IMR-90 (cell line): ENCODE results near the gene NEDD4L. TPM values are rescaled to one million over a fixed set of nuclear protein-coding genes. Genes with fewer than 3 reads are reported as not detected.
A peak's percentile ranks its signal among the peaks of the same experiment; 100 is the strongest.

Experiments
- ATAC-seq: fragments of 200-7000 bp; cut with Tn5 transposase; 2 replicates; pipeline ENCODE4 v1.9.1; 2020; ENCODE audit warnings: low read depth, mild to moderate bottlenecking, moderate library complexity
- BruUV-seq: library from RNA; stranded (reverse); fragments of 400-500 nt; replicated peaks from 2 replicates; lab custom pipeline; 2021; lab: Mats Ljungman, UMichigan
- CTCF ChIA-PET: fragments of 300-600 bp; formaldehyde crosslinking; extraction: SDS; loops from one replicate; lab custom pipeline; 2021; ENCODE audit warnings: antibody characterized with exemption; lab: Yijun Ruan, JAX
- POLR2A ChIA-PET: fragments of 300-600 bp; sonication (Branson Sonifier 250); formaldehyde crosslinking; loops from one replicate; lab custom pipeline; 2022; ENCODE audit warnings: antibody characterized with exemption; ENCODE audit not compliant: unreplicated experiment; lab: Charles Lee
- DNase-seq: peaks from one replicate; pipeline ENCODE4 v3.0.0; 2013
- H2AFZ ChIP-seq: replicated peaks from 2 replicates; pipeline ENCODE3; 2013; ENCODE audit warnings: low read length, mild to moderate bottlenecking; ENCODE audit not compliant: poor library complexity
- H2AK5ac ChIP-seq: 2 replicates; pipeline ENCODE4 v1.6.1; 2013; ENCODE audit warnings: low read depth, low read length, inconsistent platforms
- H2AK9ac ChIP-seq: replicated peaks from 2 replicates; pipeline ENCODE3; 2013; ENCODE audit warnings: mild to moderate bottlenecking, low read depth, low read length, moderate library complexity; ENCODE audit not compliant: poor library complexity
- H2BK120ac ChIP-seq: 2 replicates; pipeline ENCODE4 v1.6.1; 2013; ENCODE audit warnings: low read depth, low read length, inconsistent platforms
- H2BK15ac ChIP-seq: 3 replicates; pipeline ENCODE4 v1.6.1; 2013; ENCODE audit warnings: low read depth, low read length, inconsistent platforms
- H2BK20ac ChIP-seq: 2 replicates; pipeline ENCODE4 v1.6.1; 2013; ENCODE audit warnings: low read depth, mild to moderate bottlenecking, inconsistent platforms, low read length, moderate library complexity
- H2BK5ac ChIP-seq: 2 replicates; pipeline ENCODE4 v1.6.1; 2013; ENCODE audit warnings: mild to moderate bottlenecking, low read depth, low read length, inconsistent platforms; ENCODE audit not compliant: poor library complexity, severe bottlenecking
- H3K14ac ChIP-seq: replicated peaks from 2 replicates; pipeline ENCODE4 v1.6.1; 2013; ENCODE audit warnings: low read depth, low read length, inconsistent platforms
- H3K18ac ChIP-seq: 2 replicates; pipeline ENCODE4 v1.6.1; 2013; ENCODE audit warnings: low read depth, low read length, control low read depth
- H3K23ac ChIP-seq: 2 replicates; pipeline ENCODE4 v1.6.1; 2013; ENCODE audit warnings: low read depth, low read length, inconsistent platforms
- H3K27ac ChIP-seq: 2 replicates; pipeline ENCODE4 v1.5.1; 2013; ENCODE audit warnings: mild to moderate bottlenecking, control low read depth, low read length; ENCODE audit not compliant: insufficient read depth
- H3K27me3 ChIP-seq: 2 replicates; pipeline ENCODE4 v1.6.1; 2013; ENCODE audit warnings: low read length; ENCODE audit not compliant: control insufficient read depth, insufficient read depth
- H3K36me3 ChIP-seq: 2 replicates; pipeline ENCODE4 v1.6.1; 2013; ENCODE audit warnings: low read length, mixed read lengths; ENCODE audit not compliant: control insufficient read depth, insufficient read depth
- H3K4ac ChIP-seq: 2 replicates; pipeline ENCODE4 v1.6.1; 2013; ENCODE audit warnings: low read depth, low read length, inconsistent platforms
- H3K4me1 ChIP-seq: 2 replicates; pipeline ENCODE4 v1.6.1; 2013; ENCODE audit warnings: low read length, mixed read lengths; ENCODE audit not compliant: control insufficient read depth, insufficient read depth
- H3K4me2 ChIP-seq: 2 replicates; pipeline ENCODE4 v1.6.1; 2013; ENCODE audit warnings: low read depth, mild to moderate bottlenecking, control low read depth, low read length, moderate library complexity
- H3K4me3 ChIP-seq: 2 replicates; pipeline ENCODE4 v1.5.1; 2013; ENCODE audit warnings: low read depth, mild to moderate bottlenecking, control low read depth, low read length, moderate library complexity; ENCODE audit not compliant: insufficient read depth
- H3K56ac ChIP-seq: 2 replicates; pipeline ENCODE4 v1.6.1; 2013; ENCODE audit warnings: low read length, inconsistent platforms; ENCODE audit not compliant: insufficient read depth; ENCODE audit errors: extremely low read depth
- H3K79me1 ChIP-seq, 2 experiments: 2 replicates each; pipeline ENCODE4 v1.6.1; 2013; ENCODE audit warnings: low read length in 2 of 2, inconsistent platforms in 1 of 2, low read depth in 1 of 2
- H3K9ac ChIP-seq: 2 replicates; pipeline ENCODE4 v1.6.1; 2013; ENCODE audit warnings: low read depth, low read length, control low read depth
- H3K9me1 ChIP-seq: 2 replicates; pipeline ENCODE4 v1.6.1; 2013; ENCODE audit warnings: low read length, inconsistent platforms; ENCODE audit not compliant: insufficient read depth
- H3K9me3 ChIP-seq: 2 replicates; pipeline ENCODE4 v1.6.1; 2013; ENCODE audit warnings: low read length; ENCODE audit not compliant: control insufficient read depth, insufficient read depth
- H4K20me1 ChIP-seq: 2 replicates; pipeline ENCODE4 v1.6.1; 2013; ENCODE audit warnings: low read length, inconsistent platforms; ENCODE audit not compliant: insufficient read depth
- H4K5ac ChIP-seq: 2 replicates; pipeline ENCODE4 v1.6.1; 2013; ENCODE audit warnings: mild to moderate bottlenecking, low read depth, low read length, control low read depth
- H4K8ac ChIP-seq, 2 experiments: 2 replicates each; pipeline ENCODE4 v1.6.1; 2013; ENCODE audit warnings: low read depth in 2 of 2, low read length in 2 of 2, control low read depth in 1 of 2, inconsistent platforms in 1 of 2
- H4K91ac ChIP-seq: 2 replicates; pipeline ENCODE4 v1.6.1; 2013; ENCODE audit warnings: low read depth, low read length, inconsistent platforms; ENCODE audit not compliant: insufficient read depth
- FOS ChIP-seq: fragments of 150-350 bp; IDR thresholded peaks from 2 replicates; pipeline ENCODE4 v1.6.1; 2016; ENCODE audit warnings: low read depth, low read length
- MAZ ChIP-seq: IDR thresholded peaks from 2 replicates; pipeline ENCODE4 v1.6.1; 2012; ENCODE audit warnings: low read depth, mild to moderate bottlenecking, low read length, improper control_type of control experiment, moderate library complexity, borderline replicate concordance
- MXI1 ChIP-seq: IDR thresholded peaks from 2 replicates; pipeline ENCODE4 v1.6.1; 2012; ENCODE audit warnings: low read depth, mild to moderate bottlenecking, low read length, moderate library complexity, borderline replicate concordance
- NFE2L2 ChIP-seq: fragments of 150-350 bp; IDR thresholded peaks from 2 replicates; pipeline ENCODE4 v1.6.1; 2016; ENCODE audit warnings: low read depth, mild to moderate bottlenecking, low read length
- RAD21 ChIP-seq: IDR thresholded peaks from 2 replicates; pipeline ENCODE4 v1.6.1; 2012; ENCODE audit warnings: low read length, improper control_type of control experiment
- RFX5 ChIP-seq: IDR thresholded peaks from 2 replicates; pipeline ENCODE4 v1.8.0; 2012; ENCODE audit warnings: low read depth, mild to moderate bottlenecking, low read length, moderate library complexity
- WGBS, 2 experiments: methylation state at CpG; one replicate each; pipeline versions ENCODE4 v1.1.5 to v1.1.7; 2013; ENCODE audit warnings: missing lambda C conversion rate in 2 of 2; ENCODE audit not compliant: insufficient read length in 1 of 2; ENCODE audit errors: extremely low coverage in 2 of 2; 5-methylcytosine and 5-hydroxymethylcytosine counted together
- dilution Hi-C: fragments of 300-500 bp; cut with HindIII; formaldehyde crosslinking; loops from one replicate; pipeline ENCODE4 v1.14.3; 2018; ENCODE audit warnings: low sequenced_read_pairs; ENCODE audit not compliant: unreplicated experiment
- in situ Hi-C: fragments of 300-500 bp; cut with MboI; formaldehyde crosslinking; loops from 3 replicates; pipeline ENCODE4 v1.14.3; 2019; ENCODE audit warnings: low sequenced_read_pairs, inconsistent platforms, mixed read lengths
- intact Hi-C: fragments of 100-400 bp; cut with micrococcal nuclease; formaldehyde crosslinking; loops from 2 replicates; pipeline ENCODE4 v1.10.0; 2022
- polyA plus RNA-seq, 3 experiments: library from polyadenylated mRNA; depleted of rRNA; stranded (reverse); fragments of >200 nt; gene quantifications; 2 replicates each; pipeline ENCODE4 v1.2.3, GENCODE V29; 2012; ENCODE audit warnings: low replicate concordance in 1 of 3
- total RNA-seq: library from RNA; depleted of rRNA; stranded (reverse); fragments of >200 nt; gene quantifications from 2 replicates; pipeline ENCODE4 v1.2.3, GENCODE V29; 2012
- TF ChIP-seq, protein P1 (sequence below): fragments of 150-350 bp; IDR thresholded peaks from 2 replicates; pipeline ENCODE4 v1.6.1; 2016; ENCODE audit warnings: low read depth, mild to moderate bottlenecking, low read length, moderate library complexity, borderline replicate concordance
- TF ChIP-seq, protein P2 (sequence below): conservative IDR thresholded peaks from 2 replicates; pipeline ENCODE4 v1.5.1; 2012; ENCODE audit warnings: mild to moderate bottlenecking, low read depth, low read length, improper control_type of control experiment
- TF ChIP-seq, protein P3 (sequence below): fragments of 150-350 bp; IDR thresholded peaks from 2 replicates; pipeline ENCODE4 v1.6.1; 2017; ENCODE audit warnings: mild to moderate bottlenecking, antibody characterized with exemption, low read length, low read depth

The NEDD4L gene
- total and polyA plus RNA-seq, 2 of the 4 experiments (the other 2 are of a cell fraction) = 10.0 to 10.9 TPM

- TF ChIP-seq, protein P1, sequence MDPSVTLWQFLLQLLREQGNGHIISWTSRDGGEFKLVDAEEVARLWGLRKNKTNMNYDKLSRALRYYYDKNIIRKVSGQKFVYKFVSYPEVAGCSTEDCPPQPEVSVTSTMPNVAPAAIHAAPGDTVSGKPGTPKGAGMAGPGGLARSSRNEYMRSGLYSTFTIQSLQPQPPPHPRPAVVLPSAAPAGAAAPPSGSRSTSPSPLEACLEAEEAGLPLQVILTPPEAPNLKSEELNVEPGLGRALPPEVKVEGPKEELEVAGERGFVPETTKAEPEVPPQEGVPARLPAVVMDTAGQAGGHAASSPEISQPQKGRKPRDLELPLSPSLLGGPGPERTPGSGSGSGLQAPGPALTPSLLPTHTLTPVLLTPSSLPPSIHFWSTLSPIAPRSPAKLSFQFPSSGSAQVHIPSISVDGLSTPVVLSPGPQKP = no peak
- no peak for TF ChIP-seq MXI1
Observed at GRCh38 chr18:58438161-58438957, 394.3 kb downstream of the NEDD4L start (continued).

GRCh38 chr18:58438958-58439300, 394.9 kb downstream of the NEDD4L start:
- Histone ChIP-seq H2BK15ac (no peak overlapping the region), H3K14ac (peak overlapping the region; percentile 44), H3K79me1 (no peaks in the 10 kb centered on the region), H3K4ac (no peak overlapping the region; the same call in 1 of the 2 replicates), H2AK9ac (no peak overlapping the region), H3K27me3 (peaks cover 5% of the 10 kb centered on the region; the same call in 1 of the 2 replicates), H3K9ac (peak overlapping the region; percentile 19; the same call in 1 of the 2 replicates), H3K4me1 (peaks cover 5% of the 10 kb centered on the region), H4K8ac (peak overlapping the region; percentile 15 to 84; a peak in 2 of 4 replicates), H3K9me3 (no peaks in the 10 kb centered on the region), H4K91ac (no peak overlapping the region), H2BK5ac (no peak overlapping the region), H2BK120ac (peak overlapping the region; percentile 53; the same call in 1 of the 2 replicates), H3K36me3 (no peaks in the 10 kb centered on the region), H3K4me2 (peak overlapping the region; percentile 98), H4K20me1 (no peaks in the 10 kb centered on the region), H4K5ac (peak overlapping the region; percentile 88), H3K18ac (peak overlapping the region; percentile 55; the same call in 1 of the 2 replicates), H2BK20ac (no peak overlapping the region), H2AK5ac (no peak overlapping the region), H3K9me1 (no peaks in the 10 kb centered on the region), H3K56ac (no peak overlapping the region), H3K27ac (no peak overlapping the region), H3K23ac (no peak overlapping the region), H3K4me3 (peak overlapping the region; percentile 43; the same call in 1 of the 2 replicates), H2AFZ (peak overlapping the region; percentile 78)
- DNase-seq = no peak
- 80% methylated on average over 1 of the region's 3 CpGs; no CpG with 5 or more reads in 1 of the 2 experiments for WGBS, 2 experiments
- in situ Hi-C loops (no loop called here), dilution Hi-C loops (no loop called here), intact Hi-C loops (no loop called here)
- POLR2A ChIA-PET = no interaction called here
- BruUV-seq = no TSS peak
- TF ChIP-seq NFE2L2 = no peak
- TF ChIP-seq RFX5 = no peak
- TF ChIP-seq FOS = no peak
- TF ChIP-seq MAZ = no peak
- TF ChIP-seq, protein P2, sequence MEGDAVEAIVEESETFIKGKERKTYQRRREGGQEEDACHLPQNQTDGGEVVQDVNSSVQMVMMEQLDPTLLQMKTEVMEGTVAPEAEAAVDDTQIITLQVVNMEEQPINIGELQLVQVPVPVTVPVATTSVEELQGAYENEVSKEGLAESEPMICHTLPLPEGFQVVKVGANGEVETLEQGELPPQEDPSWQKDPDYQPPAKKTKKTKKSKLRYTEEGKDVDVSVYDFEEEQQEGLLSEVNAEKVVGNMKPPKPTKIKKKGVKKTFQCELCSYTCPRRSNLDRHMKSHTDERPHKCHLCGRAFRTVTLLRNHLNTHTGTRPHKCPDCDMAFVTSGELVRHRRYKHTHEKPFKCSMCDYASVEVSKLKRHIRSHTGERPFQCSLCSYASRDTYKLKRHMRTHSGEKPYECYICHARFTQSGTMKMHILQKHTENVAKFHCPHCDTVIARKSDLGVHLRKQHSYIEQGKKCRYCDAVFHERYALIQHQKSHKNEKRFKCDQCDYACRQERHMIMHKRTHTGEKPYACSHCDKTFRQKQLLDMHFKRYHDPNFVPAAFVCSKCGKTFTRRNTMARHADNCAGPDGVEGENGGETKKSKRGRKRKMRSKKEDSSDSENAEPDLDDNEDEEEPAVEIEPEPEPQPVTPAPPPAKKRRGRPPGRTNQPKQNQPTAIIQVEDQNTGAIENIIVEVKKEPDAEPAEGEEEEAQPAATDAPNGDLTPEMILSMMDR = no peak
- no peak for TF ChIP-seq RAD21
- TF ChIP-seq, protein P3, sequence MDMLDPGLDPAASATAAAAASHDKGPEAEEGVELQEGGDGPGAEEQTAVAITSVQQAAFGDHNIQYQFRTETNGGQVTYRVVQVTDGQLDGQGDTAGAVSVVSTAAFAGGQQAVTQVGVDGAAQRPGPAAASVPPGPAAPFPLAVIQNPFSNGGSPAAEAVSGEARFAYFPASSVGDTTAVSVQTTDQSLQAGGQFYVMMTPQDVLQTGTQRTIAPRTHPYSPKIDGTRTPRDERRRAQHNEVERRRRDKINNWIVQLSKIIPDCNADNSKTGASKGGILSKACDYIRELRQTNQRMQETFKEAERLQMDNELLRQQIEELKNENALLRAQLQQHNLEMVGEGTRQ = no peak
- CTCF ChIA-PET = no interaction called here
- ATAC-seq = peak; percentile 36
